Right lobe of liver (tissue), 6 donors: Measurements from ENCODE around the gene SYNDIG1L. TPM values are rescaled to one million over a fixed set of nuclear protein-coding genes. Genes with fewer than 3 reads are reported as not detected.

Experiments
- ATAC-seq, 4 donors: fragments of 200-7000 bp; cut with Tn5 transposase; one replicate each; pipeline ENCODE4 v1.9.1; 2020; ENCODE audit warnings: mild to moderate bottlenecking in 4 of 4, moderate library complexity in 4 of 4
- DNase-seq, 3 donors: peaks; one replicate each; pipeline ENCODE4 v3.0.0-alpha.2; 2020
- H3K27ac ChIP-seq, 3 donors: fragments of 200-600 bp; one replicate each; pipeline ENCODE4 v1.8.0; 2022
- H3K27me3 ChIP-seq, 2 donors: fragments of 200-600 bp; one replicate each; pipeline ENCODE4 v1.8.0; 2022
- H3K36me3 ChIP-seq, 4 donors: fragments of 200-600 bp; sonication (generic) in 1 of 4; one replicate each; pipeline versions ENCODE4 v1.5.1 to v1.8.0; 2017 to 2022; ENCODE audit warnings: control low read depth in 1 of 4
- H3K4me1 ChIP-seq, 4 donors: fragments of 200-600 bp; sonication (generic) in 1 of 4; one replicate each; pipeline versions ENCODE4 v1.5.1 to v1.8.0; 2017 to 2022; ENCODE audit warnings: control low read depth in 1 of 4
- H3K4me3 ChIP-seq, 3 donors: fragments of 200-600 bp; one replicate each; pipeline ENCODE4 v1.8.0; 2022
- H3K9me3 ChIP-seq, 4 donors: fragments of 200-600 bp; sonication (generic) in 1 of 4; one replicate each; pipeline versions ENCODE4 v1.5.1 to v1.8.0; 2017 to 2022; ENCODE audit warnings: control low read depth in 1 of 4
- POLR2A ChIP-seq: fragments of 450-650 bp; IDR thresholded peaks from one replicate; pipeline ENCODE4 v1.6.1; 2017; ENCODE audit warnings: antibody characterized with exemption, mild to moderate bottlenecking
- WGBS: methylation state at CpG from one replicate; pipeline ENCODE4 v1.1.6; 2018; ENCODE audit warnings: low coverage, low lambda C conversion rate; ENCODE audit not compliant: insufficient coverage; ENCODE audit errors: missing lambda C conversion rate; 5-methylcytosine and 5-hydroxymethylcytosine counted together
- intact Hi-C, 2 donors: fragments of 100-400 bp; cut with DNase I; formaldehyde crosslinking; loops; one replicate each; pipeline versions ENCODE4 v1.11.2 to v1.14.1; 2022
- total RNA-seq, 6 experiments: library from RNA; depleted of rRNA in 2 of 6; stranded (reverse); fragments of >200 nt in 2 of 6; fragmentation: NEBNext Ultra II Directional in 3 of 6; extraction: Animal tissue kit (Norgen Biotek cat#: 25700) in 3 of 6; gene quantifications; one replicate each; pipeline versions ENCODE4 v1.1.0 to v1.2.4, GENCODE V29; 2016 to 2023
- TF ChIP-seq, protein P1 (sequence below), 4 donors: fragments of 200-600 bp in 3 of 4; fragments of 450-650 bp in 1 of 4; IDR thresholded peaks; one replicate each; pipeline versions ENCODE4 v1.5.1 to v1.8.0; 2016 to 2022; ENCODE audit warnings: antibody characterized with exemption in 4 of 4, mild to moderate bottlenecking in 2 of 4
- donor health status: DM: no; HTN: yes; CAD: no.
- donor health status: DM: no; HTN: no; CAD: no.
- donor health status: DM: no; HTN: no; CAD: no.
- donor health status: DM: no; HTN: yes; CAD: no.
- donor health status: DM: no; HTN: yes; CAD: no.

SYNDIG1L gene
- total RNA-seq, 6 experiments from 2014 or later = not detected

DNA sequence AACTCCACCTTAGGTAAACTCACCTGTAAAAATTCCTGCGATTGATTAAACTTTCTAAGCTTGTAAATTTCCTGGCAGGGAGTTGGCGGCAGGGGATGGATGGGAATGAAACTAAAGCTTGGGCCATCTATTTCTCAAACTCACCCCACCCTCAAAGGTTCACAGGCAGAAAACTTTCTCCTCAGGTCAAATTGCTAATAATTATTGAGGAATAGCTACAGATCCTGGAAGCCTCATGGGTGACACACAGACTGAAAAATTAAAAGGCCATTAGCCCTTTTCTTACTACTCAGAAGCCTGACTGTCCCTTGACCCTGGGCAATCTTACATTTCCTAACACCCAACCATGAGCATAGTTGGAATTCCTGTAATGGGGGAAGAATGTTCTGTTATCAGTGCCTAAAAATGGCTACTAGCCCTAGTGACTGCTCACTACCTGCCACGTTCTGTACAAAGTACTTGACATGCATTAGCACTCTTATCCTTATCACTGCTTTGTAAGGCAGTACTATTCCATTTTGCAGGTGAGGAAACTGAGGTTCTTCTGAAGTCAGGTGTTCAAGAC is 12.4 kb upstream of the SYNDIG1L start:
- intact Hi-C loops = no loop called here
- ATAC-seq = no peak
- Histone ChIP-seq H3K27me3 (no peaks in the 10 kb centered on the region), H3K4me3 (no peak overlapping the region), H3K9me3 (no peaks in the 10 kb centered on the region), H3K36me3 (no peaks in the 10 kb centered on the region), H3K4me1 (peaks cover 0 to 8% (median 0%) of the 10 kb centered on the region in 4 donors), H3K27ac (no peak overlapping the region)
- no peak for DNase-seq
- WGBS = 48% methylated on average over 3 of the region's 3 CpGs
- TF ChIP-seq POLR2A = no peak
- TF ChIP-seq, protein P1, sequence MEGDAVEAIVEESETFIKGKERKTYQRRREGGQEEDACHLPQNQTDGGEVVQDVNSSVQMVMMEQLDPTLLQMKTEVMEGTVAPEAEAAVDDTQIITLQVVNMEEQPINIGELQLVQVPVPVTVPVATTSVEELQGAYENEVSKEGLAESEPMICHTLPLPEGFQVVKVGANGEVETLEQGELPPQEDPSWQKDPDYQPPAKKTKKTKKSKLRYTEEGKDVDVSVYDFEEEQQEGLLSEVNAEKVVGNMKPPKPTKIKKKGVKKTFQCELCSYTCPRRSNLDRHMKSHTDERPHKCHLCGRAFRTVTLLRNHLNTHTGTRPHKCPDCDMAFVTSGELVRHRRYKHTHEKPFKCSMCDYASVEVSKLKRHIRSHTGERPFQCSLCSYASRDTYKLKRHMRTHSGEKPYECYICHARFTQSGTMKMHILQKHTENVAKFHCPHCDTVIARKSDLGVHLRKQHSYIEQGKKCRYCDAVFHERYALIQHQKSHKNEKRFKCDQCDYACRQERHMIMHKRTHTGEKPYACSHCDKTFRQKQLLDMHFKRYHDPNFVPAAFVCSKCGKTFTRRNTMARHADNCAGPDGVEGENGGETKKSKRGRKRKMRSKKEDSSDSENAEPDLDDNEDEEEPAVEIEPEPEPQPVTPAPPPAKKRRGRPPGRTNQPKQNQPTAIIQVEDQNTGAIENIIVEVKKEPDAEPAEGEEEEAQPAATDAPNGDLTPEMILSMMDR (IDR thresholded peaks at IDR 0.05) = no peak

DNA sequence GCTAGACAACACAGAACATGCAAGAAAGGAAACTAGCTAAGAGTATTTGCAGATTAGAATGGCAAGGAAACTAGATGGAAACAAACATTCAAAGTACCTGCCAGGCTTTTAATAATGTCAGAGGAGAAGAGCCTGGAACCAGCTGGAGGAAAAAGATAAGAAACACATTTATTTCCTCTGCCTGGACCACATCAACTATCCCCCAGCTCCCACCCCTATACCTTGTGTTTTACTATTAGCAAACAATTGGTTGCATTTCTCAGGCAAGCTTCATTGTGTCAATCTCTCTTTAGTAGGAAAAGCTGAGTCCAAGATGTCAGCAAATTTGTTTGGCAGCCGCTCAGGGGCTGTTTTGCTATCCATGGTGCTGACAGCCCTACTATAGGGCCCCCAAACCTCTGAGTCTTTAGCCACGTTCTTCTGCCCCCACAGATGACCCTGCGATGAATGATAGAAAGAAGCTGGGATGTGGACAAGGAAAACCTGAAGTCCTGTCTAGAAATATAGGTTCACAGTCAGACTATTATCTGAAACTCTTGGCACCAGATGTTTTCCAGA is 11.6 kb upstream of the SYNDIG1L start:
- Histone ChIP-seq H3K4me3 (no peak overlapping the region), H3K27ac (no peak overlapping the region), H3K27me3 (no peaks in the 10 kb centered on the region), H3K36me3 (no peaks in the 10 kb centered on the region), H3K4me1 (peaks cover 0 to 4% (median 0%) of the 10 kb centered on the region in 4 donors), H3K9me3 (no peaks in the 10 kb centered on the region)
- no peak for ATAC-seq
- DNase-seq = peak in 1 of 3 donors; percentile 33
- WGBS = 29% methylated on average over 3 of the region's 3 CpGs
- TF ChIP-seq, protein P1 (IDR thresholded peaks at IDR 0.05) = no peak
- no peak for TF ChIP-seq POLR2A
- intact Hi-C loops = no loop called here

DNA sequence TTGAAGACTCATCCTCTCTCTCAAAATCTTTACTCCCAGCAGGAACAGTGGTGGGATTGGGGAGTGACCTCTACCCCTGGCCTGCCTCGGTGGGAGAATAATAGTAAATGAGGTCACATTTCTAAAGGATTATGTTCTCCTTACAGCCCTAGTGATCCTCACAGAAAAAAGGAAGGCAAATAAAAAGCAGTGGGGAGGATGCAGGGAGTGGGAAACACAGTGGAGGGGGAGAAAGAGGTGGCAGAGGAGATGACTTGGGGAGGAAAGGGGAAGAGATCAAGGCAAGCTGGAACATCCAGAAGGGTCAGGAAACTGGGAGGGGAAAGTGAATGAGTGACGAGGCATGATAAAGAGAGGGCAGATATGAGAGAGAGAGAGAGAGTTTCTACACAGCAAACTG is 8.3 kb upstream of the SYNDIG1L start:
- no peak overlapping the region for H3K4me3 ChIP-seq
- ATAC-seq (no peak), DNase-seq (no peak)
- WGBS = 18% methylated on average over 2 of the region's 2 CpGs
- no peak for TF ChIP-seq POLR2A
- TF ChIP-seq, protein P1 (IDR thresholded peaks at IDR 0.05) = no peak
- no peaks in the 10 kb centered on the region for H3K4me1 ChIP-seq
- no peak overlapping the region for H3K27ac ChIP-seq
- intact Hi-C loops = no loop called here
- no peaks in the 10 kb centered on the region for H3K9me3 ChIP-seq
- H3K36me3 ChIP-seq = no peaks in the 10 kb centered on the region
- H3K27me3 ChIP-seq = no peaks in the 10 kb centered on the region

DNA sequence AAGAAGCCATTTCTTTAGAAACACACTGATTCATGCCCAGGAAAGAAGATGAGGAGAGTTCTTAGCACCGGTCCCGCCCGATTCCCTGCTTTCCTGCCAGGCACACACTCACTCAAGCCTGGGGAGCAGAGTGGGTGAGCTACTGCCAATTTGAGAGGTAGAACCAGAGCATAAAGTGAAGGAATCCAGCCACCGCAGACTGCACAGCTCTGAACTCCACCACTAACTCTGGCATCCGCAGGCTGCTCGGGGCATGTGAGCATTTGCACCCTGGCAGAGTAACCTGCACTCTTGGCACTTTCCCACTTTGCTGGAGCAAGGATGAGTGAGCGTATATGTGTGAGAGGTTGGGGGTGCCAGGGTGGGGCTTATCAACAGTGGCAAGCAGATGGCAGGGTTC is 4.0 kb upstream of the SYNDIG1L start:
- 86% methylated on average over 6 of the region's 7 CpGs for WGBS
- TF ChIP-seq POLR2A = no peak
- TF ChIP-seq, protein P1 (IDR thresholded peaks at IDR 0.05) = no peak
- no peaks in the 10 kb centered on the region for H3K4me1 ChIP-seq
- no peak overlapping the region for H3K4me3 ChIP-seq
- DNase-seq (no peak), ATAC-seq (no peak)
- H3K9me3 ChIP-seq = no peaks in the 10 kb centered on the region
- H3K27ac ChIP-seq = no peak overlapping the region
- H3K27me3 ChIP-seq = no peaks in the 10 kb centered on the region
- intact Hi-C loops = no loop called here
- H3K36me3 ChIP-seq = no peaks in the 10 kb centered on the region
